Hematopoietic multipotent progenitor cell treated with erythropoietin and hydrocortisone succinate and interleukin-3 and kit ligand, for 6 days (in vitro differentiated cells): ENCODE data around the gene ANO4.

Experiments
- DNase-seq: peaks from one replicate; pipeline ENCODE4 v3.0.0-alpha.2; 2015

Gene ANO4

DNA sequence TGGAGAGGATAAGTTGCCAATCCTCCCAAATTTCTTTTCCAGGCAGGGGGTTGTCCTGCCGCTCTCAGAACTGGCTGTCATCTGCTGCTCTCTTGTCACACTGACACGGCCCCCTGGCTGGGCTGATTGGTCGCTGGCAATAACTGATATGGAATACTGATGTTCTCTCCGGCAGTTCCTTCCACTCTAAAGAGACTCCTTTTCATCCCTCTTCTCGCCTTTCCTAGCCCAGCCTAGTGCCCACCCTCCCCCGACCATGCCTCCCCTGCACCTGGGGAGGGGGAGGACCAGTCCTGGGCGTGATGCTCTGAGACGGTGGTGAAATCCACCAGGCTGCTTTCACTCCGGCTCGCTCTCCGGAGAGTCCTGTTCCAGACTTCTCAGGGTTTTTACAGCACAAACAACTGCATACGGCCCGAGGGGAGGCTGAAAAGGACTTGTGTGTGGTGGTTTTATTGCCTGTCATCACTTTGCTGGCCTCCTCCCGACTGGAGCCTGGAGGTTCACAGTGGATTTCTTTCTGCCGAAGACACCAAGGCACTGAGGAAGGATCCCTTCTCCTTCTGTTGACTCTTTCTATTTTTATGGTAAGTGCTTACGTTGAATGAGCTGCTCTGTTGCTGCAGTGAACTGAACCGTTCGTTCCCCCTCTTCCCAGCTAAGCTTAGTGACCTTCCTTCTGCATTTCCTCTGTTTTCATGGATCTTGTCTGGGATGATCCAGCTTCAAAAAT, at the start of gene ANO4:
ANO4 (plus strand) TSS at position 336 of the 733 bp plus-strand sequence. CDS start 107,010 bp downstream, outside the sequence.
- DNase-seq: no peak

DNA sequence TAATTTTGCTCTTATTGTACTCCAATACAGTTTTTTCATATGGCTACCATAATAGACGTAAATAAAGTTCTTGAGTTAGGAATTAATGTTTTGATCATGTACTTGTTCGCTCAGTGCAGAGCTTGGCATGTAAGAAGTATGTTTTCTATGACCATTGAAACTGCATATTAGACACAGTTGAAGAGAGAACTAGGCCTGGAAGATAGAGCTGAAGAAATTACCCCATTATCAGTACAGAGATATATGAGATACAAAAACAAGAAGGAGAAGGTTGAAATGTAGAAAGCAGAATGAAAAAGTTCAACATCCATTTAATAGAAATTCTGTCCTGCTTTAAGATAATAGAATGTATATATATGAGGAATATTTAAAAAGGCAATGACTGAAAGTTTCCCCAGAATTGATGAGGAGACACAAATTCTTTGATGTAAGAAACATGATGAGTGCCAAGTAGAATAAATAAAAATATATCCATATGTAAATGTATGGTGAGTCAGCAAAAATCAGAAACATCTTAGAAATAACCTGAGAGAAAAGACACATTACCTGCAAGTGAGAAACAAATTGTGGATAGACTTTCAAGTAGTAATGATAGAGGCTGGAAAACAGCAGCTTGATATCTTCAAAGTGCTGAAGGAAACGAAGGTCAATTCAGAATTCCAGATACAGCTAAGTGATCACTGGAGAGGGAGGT, 49.1 kb upstream of the ANO4 start:
- DNase-seq: no peak

DNA sequence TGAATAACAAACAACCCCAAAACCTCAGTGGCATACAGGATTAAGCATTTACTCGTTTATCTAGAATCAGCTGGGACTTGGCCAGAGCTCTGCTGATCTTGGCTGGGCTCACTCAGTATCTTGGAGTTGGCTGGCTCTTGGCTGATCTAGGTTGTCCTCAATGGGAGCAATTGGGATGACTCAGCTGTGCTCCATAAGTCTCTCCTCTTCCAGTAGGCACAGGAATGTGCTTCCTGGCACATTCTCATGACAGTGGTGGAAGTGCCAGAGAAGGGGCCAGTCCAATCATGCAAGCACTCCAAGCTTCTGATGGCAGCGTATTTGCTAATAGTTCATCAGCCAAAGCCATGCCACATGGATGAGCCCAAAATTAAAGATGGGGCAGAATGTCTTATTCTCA, 41.7 kb upstream of the ANO4 start:
- DNase-seq: no peak

DNA sequence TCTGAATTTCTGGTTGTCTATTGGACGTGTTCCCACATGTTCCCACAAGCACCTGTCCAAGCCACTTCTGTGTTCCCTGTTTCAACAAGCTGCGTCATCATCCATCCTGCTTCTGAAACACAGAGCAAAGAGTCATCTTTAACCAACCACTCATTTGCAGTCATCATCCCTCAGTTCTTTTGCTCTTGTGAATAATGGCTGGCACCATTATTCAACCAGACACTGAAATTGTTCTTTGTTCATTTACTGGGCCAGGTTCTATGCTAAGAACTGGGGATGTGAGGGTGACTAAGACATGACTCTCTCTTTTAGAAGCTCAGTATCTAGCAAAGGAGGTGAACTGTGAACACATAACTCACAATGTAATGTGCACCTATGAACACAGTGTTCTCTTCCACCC, 40.7 kb upstream of the ANO4 start:
- DNase-seq: no peak

DNA sequence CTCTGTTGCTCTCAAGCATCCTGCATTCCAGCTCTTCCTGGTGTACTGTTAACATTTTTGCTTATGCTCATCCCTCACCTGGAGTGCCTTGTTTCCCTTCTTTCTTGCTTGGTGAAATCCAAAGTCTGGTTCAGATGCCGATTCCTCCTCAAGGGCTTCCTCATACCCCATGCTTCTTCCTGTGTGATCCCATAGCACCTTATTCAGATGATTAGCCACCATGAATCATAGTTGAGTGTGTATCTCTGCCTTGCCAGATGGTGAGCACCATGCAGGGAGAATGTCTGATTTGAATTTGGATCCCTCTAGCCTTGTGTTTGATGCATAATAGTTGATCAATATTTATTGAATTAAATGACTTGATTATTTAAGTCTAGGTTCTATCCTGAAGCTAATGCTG, 39.4 kb upstream of the ANO4 start:
- no peak for DNase-seq

DNA sequence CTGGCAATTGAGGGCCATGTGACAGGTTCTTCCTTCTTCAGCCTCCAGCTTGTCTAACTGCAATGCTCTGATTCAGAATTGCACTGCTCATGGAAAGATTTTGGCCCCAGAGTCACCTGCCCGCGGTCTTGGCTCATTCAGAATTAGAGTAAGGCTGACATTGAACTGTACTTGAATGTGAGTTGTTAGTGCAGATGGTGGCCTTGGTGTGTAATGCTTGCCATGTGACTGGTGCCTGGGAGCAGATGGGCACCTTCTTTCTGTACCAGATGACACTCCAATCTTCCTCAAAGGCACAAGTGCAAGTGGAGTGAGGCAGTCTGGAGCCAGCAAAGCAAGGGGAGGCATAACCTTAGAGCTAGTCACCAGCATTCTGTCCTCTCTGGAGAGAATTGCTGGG, 36.5 kb upstream of the ANO4 start:
- DNase-seq: no peak

DNA sequence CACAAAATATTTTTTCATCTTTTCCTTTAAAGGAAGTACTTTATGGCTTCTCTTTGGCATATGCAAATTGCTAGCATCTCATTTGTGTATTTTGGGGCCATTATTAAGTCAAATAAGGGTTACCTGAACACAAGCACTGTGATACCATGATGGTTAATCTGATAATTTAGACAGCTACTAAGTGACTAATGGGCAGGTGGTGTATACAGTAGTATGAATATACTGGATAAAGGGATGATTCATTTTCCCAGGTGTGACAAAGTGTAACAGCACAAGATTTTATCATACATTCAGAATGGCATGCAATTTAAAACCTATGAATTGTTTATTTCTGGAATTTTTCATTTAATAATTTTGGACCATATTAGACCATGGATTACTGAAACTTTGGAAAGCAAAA, 27.2 kb upstream of the ANO4 start:
- DNase-seq: no peak

DNA sequence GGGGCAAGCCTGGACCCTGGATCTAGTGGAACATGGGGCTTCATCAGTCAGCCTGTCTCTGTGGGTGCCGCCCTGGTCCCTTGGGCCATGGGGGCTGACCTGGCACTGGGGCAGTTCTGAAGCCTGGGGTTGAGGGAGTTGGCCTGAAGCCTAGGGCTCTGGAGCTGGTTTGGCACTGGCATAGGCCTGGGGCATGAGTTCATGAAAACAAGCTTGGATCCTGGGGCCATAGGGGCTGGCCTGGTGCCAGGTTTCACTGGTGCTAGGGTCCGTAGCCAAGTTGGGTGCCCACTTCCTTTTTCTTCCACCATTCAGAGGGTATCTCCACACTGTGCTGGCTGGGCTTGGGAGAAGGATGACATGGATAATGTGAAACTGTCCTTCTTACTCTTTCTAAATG, 26.6 kb upstream of the ANO4 start:
- no peak for DNase-seq

DNA sequence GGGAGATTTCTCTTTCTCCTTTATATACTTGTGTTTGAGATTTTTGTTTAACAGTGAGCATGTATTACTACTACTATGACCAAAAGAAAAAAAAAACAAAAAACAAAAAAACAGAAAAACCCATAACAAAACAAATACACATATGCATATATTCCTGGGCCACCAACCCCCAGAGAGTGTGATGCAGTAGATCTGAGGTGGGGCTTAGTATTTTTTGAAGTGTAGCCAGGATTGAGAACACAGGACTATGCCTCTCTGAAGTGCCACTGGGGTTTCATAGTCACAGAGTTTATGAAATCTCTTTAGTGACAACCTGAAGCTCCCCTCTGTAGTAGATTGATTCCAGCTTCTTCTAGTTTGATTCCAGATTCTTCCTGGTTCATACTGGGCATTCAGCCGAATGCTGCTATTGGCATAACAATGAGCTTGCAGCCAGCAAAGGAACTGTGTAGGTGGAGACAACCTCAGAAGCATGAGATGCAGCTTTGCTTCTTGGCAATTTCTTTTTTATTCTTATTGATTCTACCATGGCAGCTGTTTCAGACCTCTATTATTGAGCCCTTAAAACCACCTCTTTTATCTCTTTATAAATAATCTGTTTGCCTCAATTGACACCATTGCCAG, 15.5 kb upstream of the ANO4 start:
- DNase-seq: no peak

DNA sequence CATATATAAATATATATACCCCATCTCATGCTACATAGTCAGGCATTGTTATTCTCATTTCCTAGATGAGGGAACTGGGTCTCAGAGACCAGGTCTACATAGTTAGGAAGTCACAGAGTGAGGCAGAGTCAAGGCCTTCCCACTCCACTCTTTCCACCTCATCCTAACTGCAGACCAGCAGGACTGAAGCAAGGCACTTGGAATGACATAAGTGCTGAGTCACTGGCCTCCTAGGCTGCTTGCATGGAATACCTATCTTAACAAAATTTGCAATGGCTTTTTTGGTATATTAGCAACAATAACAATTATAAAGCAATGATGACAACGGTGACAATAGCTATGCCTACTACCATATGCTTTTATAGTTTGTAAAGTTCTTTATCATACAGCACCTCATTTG, 5.4 kb upstream of the ANO4 start:
- no peak for DNase-seq

DNA sequence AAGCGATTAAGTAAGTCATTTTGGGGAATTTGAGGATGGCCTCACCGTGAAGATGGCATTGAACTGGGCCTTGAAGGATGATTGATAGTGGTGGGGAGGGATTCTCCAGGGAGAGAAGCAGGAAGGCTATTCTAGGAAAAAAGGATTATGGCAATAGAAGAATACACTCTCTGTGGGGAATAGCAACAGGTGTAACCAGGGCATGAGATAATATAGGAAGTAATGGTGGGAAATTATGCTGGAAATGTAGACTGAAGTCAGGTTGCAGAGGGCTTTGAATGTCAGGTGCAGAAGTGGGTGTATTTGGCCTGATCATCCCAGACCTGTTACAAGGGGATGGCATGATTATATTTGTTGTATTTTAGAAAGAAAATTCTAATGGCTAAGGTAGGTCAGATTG, 4.6 kb upstream of the ANO4 start:
- DNase-seq: no peak

DNA sequence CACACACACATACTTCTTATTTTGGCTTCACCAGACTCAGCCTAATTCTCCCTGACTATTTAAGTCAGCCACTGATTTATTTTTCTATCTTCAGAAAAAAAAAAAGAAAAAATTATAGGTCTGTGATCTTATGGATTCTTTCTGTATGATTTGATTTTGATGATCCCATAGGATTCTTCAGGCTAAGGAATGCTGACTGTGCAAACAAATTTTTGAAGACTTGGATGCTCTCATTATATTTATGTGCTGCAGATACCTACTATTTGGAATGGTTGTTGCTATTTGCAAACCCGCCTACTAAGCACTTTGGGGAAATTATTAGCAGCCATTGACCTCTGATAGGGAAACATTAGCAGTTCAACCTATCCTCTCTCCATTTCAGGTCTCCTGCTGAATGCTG, 4.0 kb upstream of the ANO4 start:
- no peak for DNase-seq

DNA sequence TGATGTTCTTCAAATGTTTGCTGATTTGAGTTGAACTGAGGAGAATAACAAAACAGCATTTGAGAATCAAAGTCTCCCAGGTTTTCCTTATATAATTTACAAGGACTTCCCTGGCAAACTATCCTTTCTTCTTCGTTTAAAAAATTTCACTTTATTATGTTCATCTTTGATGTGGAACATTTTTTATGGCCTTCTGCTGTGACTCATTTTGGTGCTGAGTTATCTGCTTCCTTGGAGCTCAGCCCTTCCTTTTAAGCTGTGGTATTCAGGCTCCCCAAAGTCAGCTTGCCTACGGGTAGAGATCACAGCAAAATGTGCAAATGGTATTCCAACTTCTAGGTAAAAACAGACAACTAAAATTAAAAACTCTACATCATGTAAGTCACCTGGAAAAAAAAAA, 1.4 kb upstream of the ANO4 start:
- no peak for DNase-seq

DNA sequence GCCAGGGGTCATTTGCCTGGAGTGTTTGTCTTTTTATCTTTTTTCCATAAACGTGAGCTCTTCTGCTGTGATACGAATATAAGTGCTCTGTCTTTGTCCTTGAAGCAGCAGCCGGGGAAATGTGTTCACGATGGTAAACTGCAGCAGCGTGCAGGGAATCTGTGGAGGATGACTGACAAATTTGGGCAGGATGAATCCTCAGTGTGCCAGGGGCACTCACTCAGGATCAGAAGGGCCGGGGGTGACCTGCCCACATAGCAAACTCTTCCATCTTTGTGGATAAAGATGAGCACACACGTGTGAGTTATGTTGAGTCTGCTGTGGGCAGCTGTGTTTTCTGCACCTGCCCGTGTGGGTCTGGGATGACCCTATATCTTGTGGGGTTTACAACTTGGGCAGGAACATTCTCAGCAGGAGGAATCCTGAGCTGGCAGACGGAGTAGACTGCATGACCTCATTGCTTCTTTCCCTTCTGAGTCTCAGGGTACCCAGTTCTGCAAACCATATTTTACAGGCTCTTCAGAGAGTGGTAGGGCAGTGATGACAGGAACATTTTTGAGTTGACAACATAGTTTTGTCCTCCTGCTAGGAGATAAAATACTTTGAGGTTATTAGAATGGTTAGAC, 711 bp downstream of the ANO4 start:
- no peak for DNase-seq

DNA sequence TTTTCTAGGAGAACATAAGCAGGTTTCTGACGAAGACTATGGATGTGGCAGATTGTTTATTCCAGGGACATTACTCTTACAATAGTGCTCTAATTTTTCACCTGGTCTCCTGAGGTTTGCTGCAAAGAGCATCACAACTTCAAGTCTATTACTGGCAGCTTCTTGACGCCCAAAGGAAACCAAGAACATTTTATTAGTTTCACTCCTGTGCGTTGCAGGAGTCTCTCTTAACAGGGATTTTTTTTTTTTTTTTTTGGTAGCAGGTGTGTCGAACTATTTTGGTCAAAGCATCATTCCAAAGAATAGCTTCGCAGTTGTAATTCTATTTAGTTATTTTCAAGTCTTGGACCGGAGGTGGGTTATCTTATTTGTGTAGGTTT, 1.2 kb downstream of the ANO4 start:
- no peak for DNase-seq

DNA sequence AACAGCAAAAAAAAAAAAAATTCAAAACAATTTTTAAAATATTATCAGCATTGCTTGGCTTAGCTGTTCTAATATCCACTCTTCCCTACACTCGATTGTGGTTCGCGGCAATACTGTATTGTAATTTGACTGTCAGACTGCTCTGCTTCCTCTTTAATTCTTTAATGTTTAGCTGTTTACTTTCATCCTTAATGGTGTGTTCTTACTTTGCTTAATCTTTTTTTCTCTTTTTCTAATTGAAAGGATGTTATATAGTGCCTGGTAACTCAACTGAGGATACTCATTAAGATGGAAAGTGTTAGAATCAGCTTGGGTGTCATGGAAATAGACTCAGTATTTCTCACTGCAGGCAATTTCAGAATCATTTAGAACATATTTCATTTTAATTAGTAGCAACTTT, 2.0 kb downstream of the ANO4 start:
- DNase-seq: no peak

DNA sequence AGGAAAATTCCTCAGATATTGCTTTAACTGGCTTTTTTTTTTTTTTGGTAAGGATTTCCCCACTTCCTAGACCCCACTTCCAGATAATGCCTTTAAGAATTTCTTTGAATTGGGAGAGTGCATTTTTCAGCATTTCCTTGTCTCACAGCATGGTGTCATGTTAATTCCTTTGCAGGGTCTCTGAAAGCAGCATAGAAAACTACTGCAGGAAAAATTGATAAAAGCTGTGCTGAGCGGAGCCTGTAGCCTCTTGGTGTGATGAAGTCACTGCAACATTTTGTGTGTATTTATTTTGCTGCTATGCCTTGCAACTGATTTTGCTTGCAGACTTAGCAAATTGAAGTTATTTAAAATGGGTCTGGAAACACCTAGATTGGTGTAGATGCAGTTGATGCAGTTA, 2.7 kb downstream of the ANO4 start:
- DNase-seq: no peak

DNA sequence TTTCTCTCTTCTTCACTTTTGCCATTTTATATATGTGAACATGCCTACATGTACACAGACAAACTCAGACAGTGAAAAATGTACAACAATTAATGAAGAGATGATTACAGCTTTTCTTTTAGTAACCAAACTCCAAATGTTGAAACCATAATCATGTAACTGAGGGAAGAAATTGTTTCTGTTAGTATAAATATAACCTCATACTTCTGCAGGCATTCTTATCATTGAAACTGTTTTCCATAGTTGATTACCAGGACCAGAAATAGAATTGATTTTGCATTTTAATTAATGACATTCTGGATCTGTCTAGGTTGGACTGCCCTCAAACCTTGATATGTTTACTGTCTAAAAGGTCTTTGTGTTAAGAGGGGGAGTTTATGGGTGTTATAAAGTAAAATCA, 3.2 kb downstream of the ANO4 start:
- DNase-seq: no peak

DNA sequence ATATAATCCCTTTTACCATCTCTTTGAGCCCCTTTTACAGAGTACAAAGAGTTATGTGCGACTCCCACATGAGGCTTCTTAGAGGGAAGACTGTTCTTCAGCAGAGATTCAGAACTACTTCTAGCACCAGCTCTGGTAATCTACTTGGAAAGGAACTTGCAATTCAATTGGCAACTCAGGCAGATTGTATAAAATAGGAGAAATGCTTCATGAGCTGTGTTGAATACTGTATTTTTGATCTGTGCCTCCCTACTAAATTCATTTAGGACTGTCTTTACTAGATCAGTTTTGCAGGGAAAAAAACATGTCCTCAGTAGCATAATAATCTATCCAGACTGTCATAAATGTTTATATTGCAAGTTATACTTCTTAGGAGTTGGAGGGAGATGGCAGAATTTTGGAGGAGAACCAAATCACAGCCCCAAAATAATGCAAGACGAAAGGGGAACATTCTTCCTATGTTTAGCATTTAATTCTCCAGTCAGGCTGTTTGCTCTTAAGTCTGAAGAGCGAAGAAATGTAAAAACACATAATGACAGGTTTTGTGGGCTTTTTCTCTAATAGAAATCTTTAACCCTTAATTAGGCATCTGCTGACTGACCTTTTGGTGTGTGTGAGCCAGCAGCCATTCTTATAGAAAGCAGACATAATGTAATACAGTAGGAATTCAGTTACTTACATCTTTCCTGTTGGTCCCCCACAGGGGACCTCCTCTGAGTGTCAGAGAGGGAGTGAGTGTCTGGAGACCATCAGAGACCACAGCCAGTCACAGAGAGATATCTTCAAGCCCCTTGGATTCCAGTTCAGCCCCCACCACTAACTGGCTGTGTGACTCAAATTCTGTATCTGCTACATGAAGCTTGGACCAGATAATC, 3.9 kb downstream of the ANO4 start:
- DNase-seq: no peak

DNA sequence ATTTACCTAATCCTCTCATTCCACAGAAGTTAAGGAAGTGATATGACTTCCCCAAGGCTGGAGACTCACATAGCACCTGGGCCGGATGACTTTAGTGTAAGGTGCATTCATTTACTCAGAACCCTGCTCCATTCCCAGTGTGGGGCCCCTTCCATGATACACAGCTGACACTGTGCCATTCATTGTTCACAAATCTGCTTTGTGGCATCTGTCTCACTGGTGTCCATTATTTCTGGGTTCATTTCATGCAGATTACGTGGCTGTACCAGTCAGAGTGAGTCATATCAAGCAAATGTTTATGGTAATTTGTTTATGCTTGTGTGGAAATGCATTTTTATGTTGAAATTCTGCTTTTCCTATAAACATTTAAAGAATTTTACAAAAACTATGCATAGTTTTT, 5.2 kb downstream of the ANO4 start:
- DNase-seq: no peak

DNA sequence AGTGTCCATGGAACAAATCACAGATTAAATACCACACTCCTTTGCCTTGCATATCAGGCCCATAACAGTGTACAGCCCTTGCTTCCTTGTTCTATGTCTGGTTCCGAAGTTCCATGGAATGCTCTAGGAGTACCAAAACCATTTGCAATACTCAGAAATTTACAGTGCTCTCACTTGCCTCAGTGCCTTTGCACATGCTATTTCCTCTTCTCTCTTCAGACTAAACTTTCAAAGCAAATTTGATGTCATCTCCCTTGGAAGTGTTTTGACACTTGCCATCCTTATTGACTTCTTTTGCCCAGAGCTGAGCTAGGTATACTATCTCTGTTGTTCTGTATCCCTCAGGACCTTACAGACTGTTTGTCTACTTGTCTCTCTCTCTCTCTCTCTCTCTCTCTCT, 6.1 kb downstream of the ANO4 start:
- no peak for DNase-seq

DNA sequence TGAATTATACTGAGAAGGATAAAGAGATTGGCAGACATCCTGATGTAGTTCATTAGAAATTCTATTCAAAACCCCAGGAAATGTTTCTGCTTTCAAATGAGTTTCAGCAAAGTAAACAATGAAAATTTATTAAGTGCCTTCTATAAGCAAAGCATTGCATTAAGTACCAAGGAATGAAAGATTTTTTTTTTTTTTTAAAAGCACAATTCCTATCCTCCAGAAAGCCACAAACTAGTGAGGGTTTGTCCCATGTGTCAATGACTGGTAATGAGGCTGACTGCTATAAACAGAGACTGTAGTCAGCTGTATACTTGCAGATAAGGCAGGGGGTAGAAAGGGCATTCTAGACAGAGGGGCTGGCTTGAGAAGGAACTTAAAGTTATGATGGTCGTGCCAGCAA, 6.7 kb downstream of the ANO4 start:
- no peak for DNase-seq

DNA sequence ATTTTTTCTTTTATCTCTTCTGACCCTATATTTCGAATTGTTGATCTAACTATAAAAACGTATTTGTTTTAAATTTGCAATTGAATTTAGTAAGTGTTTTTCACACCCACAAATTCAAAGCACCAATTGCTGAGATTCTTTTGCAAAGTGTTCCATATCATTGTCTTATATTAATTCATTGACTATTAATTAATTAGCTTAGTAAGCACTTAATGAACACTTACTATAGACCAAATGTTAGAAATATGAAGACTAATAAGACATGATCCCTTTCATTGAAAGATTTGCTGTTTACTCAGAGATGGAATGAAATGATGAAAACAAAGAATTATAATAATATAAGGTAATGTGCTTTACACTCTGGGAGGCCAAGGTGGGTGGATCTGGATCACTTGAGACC, 14.2 kb downstream of the ANO4 start:
- no peak for DNase-seq
